ENCODE measurements around the gene GHSR.

GHSR gene

DNA sequence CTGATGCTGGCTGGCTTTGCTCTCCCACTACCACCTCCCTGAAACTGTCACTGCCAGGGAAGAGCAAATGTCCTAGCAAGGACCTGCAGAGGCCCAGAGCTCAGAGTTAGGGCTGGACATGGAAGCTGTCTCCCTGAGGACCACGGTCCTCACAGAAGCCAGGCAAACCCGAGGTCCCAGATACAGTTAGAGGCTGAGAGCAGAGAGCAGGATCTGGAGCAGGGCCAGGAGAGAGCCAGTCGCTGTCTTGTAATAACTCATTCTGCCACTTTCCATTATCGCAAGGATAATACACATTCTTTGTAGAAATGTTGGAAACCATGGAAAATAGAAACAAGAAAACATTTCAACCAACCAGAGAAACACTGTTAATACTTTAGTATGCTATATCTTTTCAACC, 10.1 kb downstream of the GHSR start:
- no peak for DNase-seq (ENCODE audit: low read depth in 3 of 3)

DNA sequence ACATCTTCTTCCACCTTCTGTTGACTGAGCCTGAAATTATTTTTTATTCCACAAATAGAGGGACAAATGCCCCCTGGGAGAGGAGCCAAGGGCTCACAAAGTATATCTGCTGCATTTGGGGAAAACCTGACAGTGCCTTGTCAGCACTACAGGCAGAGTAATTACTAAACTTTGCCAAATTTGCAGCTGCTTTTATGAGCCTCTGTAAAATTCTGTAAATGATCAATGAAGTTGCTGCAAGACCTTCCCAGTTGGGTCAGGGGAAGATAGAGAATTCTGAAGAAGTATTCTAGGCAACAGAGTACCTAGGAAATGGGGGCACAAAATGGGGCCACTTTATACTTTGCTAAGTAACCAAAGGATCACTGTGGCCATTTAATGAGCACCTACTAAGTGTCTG, 10.5 kb downstream of the GHSR start:
- DNase-seq (ENCODE audit: low read depth in 3 of 3) = no peak

DNA sequence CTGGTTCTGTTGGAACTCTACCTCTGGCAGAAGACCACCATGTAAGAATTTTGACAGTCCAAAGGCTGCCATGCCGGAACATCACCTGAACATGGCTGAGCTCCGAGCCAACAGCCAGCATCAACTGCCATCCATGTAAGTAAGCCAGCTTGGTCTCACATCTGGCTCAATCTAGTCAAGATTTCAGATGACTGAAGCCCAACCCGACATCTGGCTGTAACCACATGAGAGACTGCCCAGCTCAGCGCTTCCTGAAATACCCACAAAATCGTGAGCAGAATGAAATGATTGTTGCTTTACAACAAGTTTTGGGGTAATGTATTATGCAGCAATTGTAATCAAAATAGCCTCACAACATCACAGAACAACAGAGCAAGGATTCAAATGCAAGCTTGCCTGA, 32.9 kb downstream of the GHSR start:
- DNase-seq (ENCODE audit: low read depth in 3 of 3) = no peak

DNA sequence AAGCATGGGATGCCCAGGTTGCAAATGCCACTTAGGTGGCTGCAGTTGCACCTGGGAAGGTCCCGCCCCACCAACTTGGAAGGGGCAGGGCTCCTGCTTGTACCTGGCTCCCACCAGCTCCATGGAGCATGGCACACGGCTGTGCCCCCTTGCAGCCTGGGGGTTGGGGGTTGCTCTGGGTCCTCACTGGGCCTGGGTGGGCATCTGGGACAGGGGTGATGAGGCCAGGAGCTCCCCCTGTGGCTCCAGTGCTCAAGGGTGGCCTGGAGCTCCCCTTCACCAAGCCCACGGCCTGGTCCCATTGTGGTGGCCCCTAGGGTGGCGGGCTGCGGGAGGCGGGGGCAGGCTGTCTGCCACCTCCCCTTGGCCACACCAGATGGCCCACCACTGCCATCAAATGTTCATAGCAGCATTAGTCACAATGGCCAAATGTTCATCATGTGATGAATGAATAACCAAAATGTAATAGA, 36.7 kb downstream of the GHSR start:
- no peak for DNase-seq (ENCODE audit: low read depth in 3 of 3)

DNA sequence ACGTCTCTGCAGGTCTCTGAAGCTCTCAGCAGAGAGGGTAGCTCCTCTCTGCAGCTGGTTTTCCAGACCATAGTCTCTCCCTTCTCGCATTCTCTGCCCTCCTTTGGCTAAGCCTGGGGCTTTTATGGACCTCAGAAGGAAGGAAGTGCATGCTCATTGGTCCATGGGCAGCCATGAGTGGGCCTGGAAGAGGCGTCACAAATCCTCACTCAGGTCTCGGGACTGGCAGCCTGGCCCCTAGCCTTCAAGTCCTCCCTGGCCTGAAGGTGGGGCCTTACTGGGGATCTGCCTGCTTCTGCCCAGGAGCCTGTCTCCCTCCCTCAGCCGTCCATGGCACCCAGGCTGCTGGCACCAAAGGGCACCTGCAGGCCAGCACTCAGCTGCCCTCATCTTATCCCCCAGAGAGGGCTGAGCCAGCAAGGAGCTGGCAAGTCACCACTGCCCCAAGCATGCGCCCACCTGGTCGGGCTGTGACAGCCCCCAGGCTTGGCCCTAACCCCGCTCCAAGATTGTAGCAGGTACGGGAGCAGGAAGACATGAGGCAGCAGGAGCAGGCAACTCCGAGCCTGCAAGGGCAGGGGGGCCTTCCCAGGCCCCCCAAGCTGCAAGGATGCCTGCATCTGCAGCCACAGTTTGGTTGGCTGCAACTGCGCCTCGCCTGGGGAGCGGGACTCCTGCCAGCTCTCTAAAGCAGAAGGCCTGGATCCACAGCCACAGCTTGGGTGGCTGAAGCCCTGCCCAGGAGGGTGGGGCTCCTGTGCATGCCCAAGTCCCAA, 37.4 kb downstream of the GHSR start:
- DNase-seq (ENCODE audit: low read depth in 3 of 3) = no peak

DNA sequence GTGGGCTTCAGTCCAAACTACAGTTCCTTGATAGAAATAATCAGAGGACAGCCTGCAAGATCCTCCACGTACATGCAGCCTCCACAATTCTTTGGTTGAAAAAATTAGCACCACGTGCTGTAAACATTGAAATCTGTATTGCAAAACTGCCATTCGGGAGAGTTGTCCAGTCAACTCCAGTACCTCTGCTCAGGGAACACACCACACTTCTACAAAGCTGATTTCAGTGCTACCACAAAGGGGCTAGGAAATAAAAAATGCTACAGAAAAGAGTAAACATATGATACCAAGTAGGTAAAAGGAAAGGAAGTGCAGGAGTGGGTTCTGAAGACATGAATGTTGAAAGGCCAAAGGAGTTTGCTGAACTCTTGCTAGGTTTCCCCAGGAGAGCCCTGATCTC, 40.4 kb downstream of the GHSR start:
- no peak for DNase-seq (ENCODE audit: low read depth in 3 of 3)

DNA sequence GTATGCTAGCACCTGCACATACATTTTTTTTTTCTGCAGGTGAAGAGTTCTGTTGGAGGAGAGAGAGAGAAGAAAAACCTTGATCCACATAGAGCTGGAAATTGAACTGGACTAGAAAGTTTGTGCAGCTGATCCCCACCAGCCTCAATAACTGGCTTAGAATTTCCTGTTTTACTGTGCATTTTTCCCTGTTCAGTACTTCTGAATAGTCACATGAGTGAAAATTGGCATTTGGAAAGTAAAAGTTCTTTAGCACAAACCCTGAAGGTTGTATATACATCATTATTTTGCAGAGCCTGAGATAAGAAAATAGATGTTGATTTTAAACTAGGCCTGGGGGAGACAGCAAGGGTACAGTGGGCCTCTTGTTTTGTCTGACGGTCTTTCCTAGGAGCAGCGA, 42.3 kb downstream of the GHSR start:
- DNase-seq (ENCODE audit: low read depth in 3 of 3) = no peak

DNA sequence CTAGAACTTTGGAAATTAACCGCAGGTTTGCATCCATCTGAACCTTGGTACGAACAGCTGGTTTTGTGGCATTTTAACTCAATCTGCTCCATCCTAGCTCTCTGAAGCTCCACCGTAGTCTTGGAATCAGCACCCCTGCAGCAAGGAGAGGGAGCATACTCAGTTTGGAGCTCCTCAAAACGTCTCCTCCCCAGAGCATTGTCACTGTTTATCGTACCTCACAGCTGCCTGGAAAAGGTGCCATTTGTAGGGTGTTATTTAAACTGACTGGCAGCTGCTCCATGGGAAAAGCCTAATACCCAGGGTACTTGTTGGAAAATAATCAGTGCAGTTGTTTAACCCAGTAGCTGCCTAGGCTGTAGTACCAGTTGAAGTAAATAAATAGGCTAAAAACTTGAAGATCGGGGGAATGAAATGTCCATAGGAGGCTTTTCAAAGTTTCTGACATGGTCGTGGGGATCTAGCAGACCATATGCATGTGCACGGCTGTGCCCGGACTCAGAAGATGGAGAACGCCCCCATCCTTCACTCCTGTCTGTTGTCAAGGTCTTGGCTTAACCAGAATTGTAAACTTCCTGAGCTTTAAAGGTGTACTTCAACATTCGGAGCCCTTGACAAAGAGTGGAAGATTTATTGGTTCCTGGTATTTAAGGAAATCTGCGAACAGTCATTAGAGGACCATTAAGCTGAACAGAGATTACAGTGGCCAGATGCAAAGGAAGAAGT, 43.9 kb downstream of the GHSR start:
- DNase-seq (ENCODE audit: low read depth in 3 of 3) = no peak

DNA sequence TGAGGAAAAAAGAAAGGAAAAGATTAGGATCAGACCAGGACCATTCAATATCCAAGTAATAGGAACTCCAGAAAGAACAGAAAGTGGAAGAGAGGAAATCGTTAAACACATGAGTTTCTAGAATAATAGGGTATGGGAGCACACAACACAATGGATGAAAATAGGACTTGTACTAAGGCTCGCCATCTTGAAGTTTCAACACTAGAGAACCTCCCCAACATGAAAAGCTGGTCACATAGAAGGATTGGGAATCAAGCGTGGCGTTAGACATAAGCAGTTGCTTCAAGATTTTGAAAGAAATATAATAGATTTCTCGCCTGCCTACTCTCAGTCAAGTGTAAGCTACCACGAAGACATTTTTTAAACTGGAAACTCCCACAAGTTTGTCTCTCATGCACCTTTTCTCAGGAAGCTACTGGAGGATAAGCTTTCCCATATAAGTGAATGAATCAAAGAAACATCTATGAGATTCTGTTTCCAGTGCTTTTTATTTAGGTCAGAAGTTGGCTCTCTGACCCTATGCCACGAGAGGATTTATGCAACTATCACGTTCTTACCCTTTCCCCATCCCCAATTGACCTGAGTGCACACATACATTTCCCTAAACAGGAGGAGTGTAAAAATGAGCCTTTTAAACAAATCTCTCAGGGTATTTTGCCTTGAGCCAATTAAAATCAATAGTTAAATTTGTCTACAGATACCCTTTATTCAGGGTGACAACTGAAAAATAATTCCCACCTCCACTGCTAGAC, 45.2 kb downstream of the GHSR start:
- no peak for DNase-seq (ENCODE audit: low read depth in 3 of 3)

DNA sequence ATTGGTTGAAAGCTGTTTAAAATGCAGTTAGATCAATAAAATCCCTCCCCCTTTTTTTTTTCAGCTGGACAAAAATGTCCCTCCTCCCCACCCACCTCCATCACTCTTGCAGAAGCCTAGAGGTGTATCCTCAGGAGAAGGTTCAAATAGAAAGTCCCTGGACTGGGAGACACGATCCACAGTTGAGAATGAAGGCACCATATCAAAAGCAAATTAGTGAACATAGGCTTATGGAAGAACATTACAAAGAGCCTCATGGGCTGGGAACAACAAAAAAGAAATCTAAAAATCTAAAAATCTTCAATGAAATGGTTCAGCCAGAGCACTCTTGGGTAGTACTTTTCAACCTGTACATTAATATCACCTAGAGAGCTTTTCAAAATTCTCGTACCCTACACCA, 46.2 kb downstream of the GHSR start:
- no peak for DNase-seq (ENCODE audit: low read depth in 3 of 3)

DNA sequence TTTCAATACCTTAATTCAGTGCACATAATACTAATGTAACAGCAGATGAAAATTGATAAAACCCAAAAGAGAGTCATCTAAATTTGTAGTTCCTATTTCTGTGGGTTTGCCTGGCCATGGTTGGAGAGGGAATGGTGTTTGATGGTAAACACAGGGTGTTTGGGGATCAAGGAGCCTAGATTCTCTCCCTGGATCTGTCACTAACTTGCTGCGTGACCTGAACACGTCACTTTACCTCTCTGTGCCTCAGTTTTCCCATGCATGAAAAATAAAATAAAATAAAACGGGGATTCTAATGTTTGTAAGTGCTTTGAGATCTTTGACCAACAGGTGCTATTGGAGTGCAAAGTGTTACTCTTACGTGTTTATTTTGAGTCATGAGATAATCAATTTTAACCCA, 49.8 kb downstream of the GHSR start:
- DNase-seq (ENCODE audit: low read depth in 3 of 3) = no peak

DNA sequence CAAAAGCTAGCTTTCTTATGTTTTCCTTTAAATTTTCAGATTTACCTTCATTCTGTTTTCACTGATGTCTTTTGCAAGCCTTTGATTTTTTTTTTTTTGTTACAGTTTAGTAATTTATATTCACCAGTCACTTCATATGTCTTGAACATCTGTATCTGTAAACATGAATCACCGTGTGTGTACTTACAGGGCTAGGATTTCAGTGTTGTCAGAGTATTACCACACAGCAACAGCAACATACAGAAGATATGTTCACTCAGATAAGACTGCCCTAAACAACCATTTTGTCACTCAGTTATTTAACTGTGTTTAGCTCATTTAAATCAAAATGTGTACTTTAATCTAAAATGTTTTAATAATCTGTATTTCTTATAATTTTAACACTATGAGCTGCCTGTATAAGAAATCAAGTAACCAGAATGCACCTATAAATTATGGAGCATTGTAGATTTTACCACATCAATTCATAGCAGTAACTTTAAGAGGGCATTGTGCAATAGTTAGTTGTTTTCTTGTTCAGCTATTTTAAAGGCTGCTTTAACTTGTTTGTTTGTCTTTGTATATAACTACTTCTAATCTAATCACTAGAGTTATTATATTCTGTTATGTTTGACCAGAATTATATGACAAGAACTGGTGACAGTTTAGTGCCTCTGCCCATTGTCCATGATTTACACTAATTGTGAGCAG, 50.4 kb downstream of the GHSR start:
- no peak for DNase-seq (ENCODE audit: low read depth in 3 of 3)

DNA sequence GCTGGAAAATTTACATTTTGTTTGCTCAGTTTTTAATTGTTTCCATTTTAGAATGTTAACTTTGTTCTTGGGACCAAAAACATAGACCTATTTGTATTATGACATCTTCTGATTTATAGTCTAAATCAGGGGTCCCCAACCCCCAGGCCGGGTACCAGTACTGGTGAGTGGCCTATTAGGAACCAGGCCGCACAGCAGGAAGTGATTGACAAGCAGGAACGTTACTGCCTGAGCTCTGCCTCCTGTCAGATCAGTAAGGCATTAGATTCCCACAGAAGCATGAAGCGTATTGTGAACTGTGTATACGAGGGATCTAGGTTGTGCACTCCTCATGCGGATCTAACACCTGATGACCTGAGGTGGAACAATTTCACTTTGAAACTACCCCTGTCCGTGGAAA, 51.9 kb downstream of the GHSR start:
- DNase-seq (ENCODE audit: low read depth in 3 of 3) = no peak

DNA sequence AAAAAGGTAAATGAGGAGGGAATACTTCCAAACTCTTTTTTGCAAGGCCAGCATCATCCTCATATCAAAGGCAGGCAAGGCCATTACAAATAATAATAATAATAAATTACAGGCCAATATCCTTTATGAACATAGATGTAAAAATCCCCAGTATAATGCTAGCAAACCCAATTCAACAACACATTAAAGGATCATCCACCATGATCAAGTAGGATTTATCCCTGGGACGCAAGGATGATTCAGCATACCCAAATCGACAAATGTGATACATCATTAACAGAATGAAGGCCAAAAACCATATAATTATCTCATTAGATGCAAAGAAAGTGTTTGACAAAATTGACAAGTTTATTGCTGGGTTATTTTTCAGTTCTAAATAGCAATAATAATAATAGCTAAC, 53.6 kb downstream of the GHSR start:
- DNase-seq (ENCODE audit: low read depth in 3 of 3) = no peak
